Left lung (tissue), 10 donors: ENCODE data around the gene SETMAR. TPM values are rescaled to one million over a fixed set of nuclear protein-coding genes. Genes with fewer than 3 reads are reported as not detected.

ENCODE experiments used
- ATAC-seq: fragments of 200-7000 bp; cut with Tn5 transposase; one replicate; pipeline ENCODE4 v1.9.1; 2020; ENCODE audit warnings: moderate library complexity
- DNase-seq, 4 donors: peaks; one replicate each; pipeline ENCODE4 v3.0.0-alpha.2; 2013 to 2020
- H3K27ac ChIP-seq, 2 donors: fragments of 200-600 bp; sonication (generic) in 1 of 2; one replicate each; pipeline versions ENCODE4 v1.5.0 to v1.8.0; 2020 to 2021
- H3K27me3 ChIP-seq, 2 donors: fragments of 200-600 bp; sonication (generic) in 1 of 2; one replicate each; pipeline versions ENCODE4 v1.5.0 to v1.8.0; 2020 to 2021
- H3K36me3 ChIP-seq, 2 donors: fragments of 200-600 bp; sonication (generic) in 1 of 2; one replicate each; pipeline versions ENCODE4 v1.5.0 to v1.8.0; 2020 to 2021
- H3K4me1 ChIP-seq, 2 donors: fragments of 200-600 bp; one replicate each; pipeline ENCODE4 v1.8.0; 2021
- H3K4me3 ChIP-seq, 2 donors: fragments of 200-600 bp; sonication (generic) in 1 of 2; one replicate each; pipeline versions ENCODE4 v1.5.0 to v1.8.0; 2020 to 2021; ENCODE audit warnings: mild to moderate bottlenecking in 1 of 2
- H3K9me3 ChIP-seq, 2 donors: fragments of 200-600 bp; sonication (generic) in 1 of 2; one replicate each; pipeline versions ENCODE4 v1.5.0 to v1.8.0; 2020 to 2021
- CTCF ChIP-seq, 2 donors: fragments of 200-600 bp; sonication (generic) in 1 of 2; IDR thresholded peaks; one replicate each; pipeline versions ENCODE4 v1.5.0 to v1.8.0; 2021; ENCODE audit warnings: antibody characterized with exemption in 2 of 2
- intact Hi-C, 2 donors: fragments of 100-400 bp; cut with DNase I; formaldehyde crosslinking; loops; one replicate each; pipeline versions ENCODE4 v1.11.2 to v1.14.2; 2022
- polyA plus RNA-seq, 6 donors: library from polyadenylated mRNA; unstranded; fragments of 120-200 nt; gene quantifications; one replicate each; pipeline ENCODE4 v1.2.1, GENCODE V29; 2013; ENCODE audit not compliant: insufficient read length in 6 of 6
- total RNA-seq, 2 donors: library from RNA; stranded (reverse); fragmentation: NEBNext Ultra II Directional; extraction: Animal tissue kit (Norgen Biotek cat#: 25700); gene quantifications; one replicate each; pipeline ENCODE4 v1.2.1, GENCODE V29; 2021
- donor health status: DM: no; HTN: yes; CAD: no.
- donor health status: DM: no; HTN: no; CAD: no.

Gene SETMAR
- total and polyA plus RNA-seq, 8 donors, result 12.8 to 42.5 (median 37.4) TPM

GRCh38 chr3:4343258-4343657 is 40.1 kb downstream of the SETMAR start:
- H3K27me3 ChIP-seq, result no peaks in the 10 kb centered on the region
- no peak for TF ChIP-seq CTCF (IDR thresholded peaks at IDR 0.05)
- no peak for DNase-seq
- H3K27ac ChIP-seq, result no peak overlapping the region
- intact Hi-C loops, result no loop called here
- peaks cover 0 to 6% of the 10 kb centered on the region in 2 donors for H3K4me1 ChIP-seq
- no peak for ATAC-seq
- H3K9me3 ChIP-seq, result no peaks in the 10 kb centered on the region
- H3K36me3 ChIP-seq, result no peaks in the 10 kb centered on the region
- no peak overlapping the region for H3K4me3 ChIP-seq

- DNase-seq (peak in 2 of 4 donors; percentile 59 to 76), ATAC-seq (peak; percentile 95)
- H3K4me1 ChIP-seq, result peaks cover under 1 to 21% of the 10 kb centered on the region in 2 donors
- peak overlapping the region; percentile 68 to 82 for H3K27ac ChIP-seq
- no peaks in the 10 kb centered on the region for H3K36me3 ChIP-seq
- TF ChIP-seq CTCF (IDR thresholded peaks at IDR 0.05), result peak; percentile 69
- no peaks in the 10 kb centered on the region for H3K27me3 ChIP-seq
- intact Hi-C loops, result loop anchor here in 1 of 2 donors (5.0 kb wide), 1 partner anchor 282 kb away; no protein-coding TSS in a partner anchor
- H3K4me3 ChIP-seq, result peak overlapping the region; percentile 14 to 17
- H3K9me3 ChIP-seq, result no peaks in the 10 kb centered on the region
These were observed 47.6 kb downstream of the SETMAR start for GRCh38 chr3:4350789-4351163.

- H3K36me3 ChIP-seq, result no peaks in the 10 kb centered on the region
- no peaks in the 10 kb centered on the region for H3K9me3 ChIP-seq
- intact Hi-C loops, result loop anchor here in 1 of 2 donors (5.0 kb wide), 1 partner anchor 281 kb away; no protein-coding TSS in a partner anchor
- ATAC-seq, result peak; percentile 78
- peaks cover 4 to 27% of the 10 kb centered on the region in 2 donors for H3K4me1 ChIP-seq
- DNase-seq, result no peak
- TF ChIP-seq CTCF (IDR thresholded peaks at IDR 0.05), result peak in 1 of 2 donors; percentile 24
- peak overlapping the region; percentile 14 to 17 for H3K4me3 ChIP-seq
- H3K27me3 ChIP-seq, result no peaks in the 10 kb centered on the region
- peak overlapping the region; percentile 68 to 82 for H3K27ac ChIP-seq
These were observed 48.1 kb downstream of the SETMAR start for GRCh38 chr3:4351164-4351855.

GRCh38 chr3:4351872-4352271 is 48.7 kb downstream of the SETMAR start:
- DNase-seq, result no peak
- Histone ChIP-seq H3K36me3 (no peaks in the 10 kb centered on the region), H3K4me3 (no peak overlapping the region), H3K9me3 (no peaks in the 10 kb centered on the region), H3K27ac (peak overlapping the region in 1 of 2 donors; percentile 68), H3K4me1 (peaks cover 4 to 31% of the 10 kb centered on the region in 2 donors), H3K27me3 (no peaks in the 10 kb centered on the region)
- intact Hi-C loops, result loop anchor here in 1 of 2 donors (5.0 kb wide), 1 partner anchor 280 kb away; no protein-coding TSS in a partner anchor
- no peak for TF ChIP-seq CTCF (IDR thresholded peaks at IDR 0.05)
- peak; percentile 23 for ATAC-seq

GRCh38 chr3:4355401-4356219 is 52.4 kb downstream of the SETMAR start:
- DNase-seq (peak in 1 of 4 donors; percentile 63), ATAC-seq (peak; percentile 12)
- intact Hi-C loops, result no loop called here
- no peaks in the 10 kb centered on the region for H3K36me3 ChIP-seq
- H3K27me3 ChIP-seq, result no peaks in the 10 kb centered on the region
- H3K4me3 ChIP-seq, result no peak overlapping the region
- H3K4me1 ChIP-seq, result peaks cover 4 to 30% of the 10 kb centered on the region in 2 donors
- TF ChIP-seq CTCF (IDR thresholded peaks at IDR 0.05), result no peak
- H3K27ac ChIP-seq, result no peak overlapping the region
- H3K9me3 ChIP-seq, result no peaks in the 10 kb centered on the region
